Caco-2 (cell line): Measurements from ENCODE around the gene TMEM132D. TPM values are rescaled to one million over a fixed set of nuclear protein-coding genes. Genes with fewer than 3 reads are reported as not detected.

ENCODE experiments used
- BruUV-seq: library from RNA; stranded (reverse); fragments of 400-500 nt; replicated peaks from 2 replicates; lab custom pipeline; 2021; lab: Mats Ljungman, UMichigan
- CTCF ChIA-PET: fragments of 300-600 bp; sonication (Branson Sonifier 250); formaldehyde crosslinking; loops from one replicate; lab custom pipeline; 2022; ENCODE audit warnings: antibody characterized with exemption; lab: Charles Lee
- POLR2A ChIA-PET: fragments of 300-600 bp; sonication (Branson Sonifier 250); formaldehyde crosslinking; loops from one replicate; lab custom pipeline; 2022; ENCODE audit warnings: antibody characterized with exemption; lab: Charles Lee
- DNase-seq, 2 experiments: peaks; one replicate each; pipeline versions ENCODE4 v3.0.0 to v3.0.0-alpha.2; 2020 to 2022
- H3K27me3 ChIP-seq: replicated peaks from 2 replicates; pipeline ENCODE4 v1.6.0; 2011; ENCODE audit warnings: low read length; ENCODE audit not compliant: control insufficient read depth, insufficient read depth
- H3K36me3 ChIP-seq: 2 replicates; pipeline ENCODE4 v1.5.1; 2011; ENCODE audit warnings: low read length; ENCODE audit not compliant: control insufficient read depth, insufficient read depth
- H3K4me1 ChIP-seq: fragments of 250-450 bp; sonication (Bioruptor Pico); 2 replicates; pipeline ENCODE4 v1.5.1; 2020; ENCODE audit warnings: mild to moderate bottlenecking
- H3K4me3 ChIP-seq: 2 replicates; pipeline ENCODE4 v1.5.1; 2011; ENCODE audit warnings: low read depth, mild to moderate bottlenecking, control low read depth, low read length
- H3K9me3 ChIP-seq: fragments of 250-450 bp; sonication (Bioruptor Pico); 2 replicates; pipeline ENCODE4 v1.5.1; 2020; ENCODE audit warnings: mild to moderate bottlenecking, moderate library complexity
- H3K27ac Mint-ChIP-seq: one replicate; pipeline ENCODE4 v1.8.0; 2022; ENCODE audit warnings: mixed read lengths; ENCODE audit not compliant: unreplicated experiment
- H3K27me3 Mint-ChIP-seq: one replicate; pipeline ENCODE4 v1.8.0; 2022; ENCODE audit warnings: mixed read lengths; ENCODE audit not compliant: insufficient read depth, unreplicated experiment
- H3K36me3 Mint-ChIP-seq: one replicate; pipeline ENCODE4 v1.8.0; 2022; ENCODE audit warnings: mild to moderate bottlenecking, mixed read lengths; ENCODE audit not compliant: insufficient read depth, unreplicated experiment
- H3K4me1 Mint-ChIP-seq: one replicate; pipeline ENCODE4 v1.8.0; 2022; ENCODE audit warnings: low read depth, mixed read lengths; ENCODE audit not compliant: unreplicated experiment
- H3K4me3 Mint-ChIP-seq: one replicate; pipeline ENCODE4 v1.8.0; 2022; ENCODE audit warnings: mild to moderate bottlenecking, moderate library complexity, mixed read lengths; ENCODE audit not compliant: unreplicated experiment
- H3K9me3 Mint-ChIP-seq: one replicate; pipeline ENCODE4 v1.8.0; 2022; ENCODE audit warnings: mixed read lengths; ENCODE audit not compliant: unreplicated experiment
- CTCF ChIP-seq, 2 experiments: fragments of 200-600 bp in 1 of 2; IDR thresholded peaks; 1 replicate in 1 of 2; 2 replicates in 1 of 2; pipeline versions ENCODE4 v1.5.1 to v1.8.0; 2011 to 2022; ENCODE audit warnings: antibody characterized with exemption in 1 of 2, control low read depth in 1 of 2, inconsistent platforms in 1 of 2, low read depth in 1 of 2, low read length in 1 of 2, mild to moderate bottlenecking in 1 of 2, moderate library complexity in 1 of 2; ENCODE audit not compliant: insufficient read depth in 1 of 2, severe bottlenecking in 1 of 2, unreplicated experiment in 1 of 2
- intact Hi-C: fragments of 100-400 bp; cut with micrococcal nuclease; formaldehyde crosslinking; loops from one replicate; pipeline ENCODE4 v1.10.0; 2022; ENCODE audit not compliant: unreplicated experiment
- total RNA-seq: library from RNA; stranded (reverse); gene quantifications from 2 replicates; pipeline ENCODE4 v1.2.3, GENCODE V29; 2022

Gene TMEM132D
- total RNA-seq, 1 experiment from 2014 or later: not detected

- no peaks in the 10 kb centered on the region for H3K9me3 ChIP-seq
- H3K36me3 ChIP-seq: no peaks in the 10 kb centered on the region
- H3K9me3 Mint-ChIP-seq: peaks cover 13% of the 10 kb centered on the region
- POLR2A ChIA-PET: no interaction called here
- DNase-seq: no peak
- CTCF ChIA-PET: no interaction called here
- no peak for TF ChIP-seq CTCF (IDR thresholded peaks at IDR 0.05; ENCODE audit: insufficient read depth in 1 of 2, low read depth in 1 of 2, low read length in 1 of 2, severe bottlenecking in 1 of 2, unreplicated experiment in 1 of 2)
- peaks cover 7% of the 10 kb centered on the region for H3K27me3 Mint-ChIP-seq
- no peak overlapping the region for H3K4me3 ChIP-seq
- H3K36me3 Mint-ChIP-seq: no peaks in the 10 kb centered on the region
- H3K4me1 ChIP-seq: no peaks in the 10 kb centered on the region
- no TSS peak for BruUV-seq
- intact Hi-C loops: no loop called here
- H3K27me3 ChIP-seq: no peaks in the 10 kb centered on the region
- no peaks in the 10 kb centered on the region for H3K4me1 Mint-ChIP-seq
- H3K27ac Mint-ChIP-seq: no peak overlapping the region
- no peak overlapping the region for H3K4me3 Mint-ChIP-seq
These were observed 184.4 kb downstream of the TMEM132D start for GRCh38 chr12:129719416-129719815.

GRCh38 chr12:129717438-129717837 is 186.4 kb downstream of the TMEM132D start:
- no peak overlapping the region for H3K27ac Mint-ChIP-seq
- CTCF ChIA-PET: no interaction called here
- intact Hi-C loops: no loop called here
- H3K36me3 Mint-ChIP-seq: no peaks in the 10 kb centered on the region
- peaks cover 3% of the 10 kb centered on the region for H3K27me3 Mint-ChIP-seq
- H3K27me3 ChIP-seq: no peaks in the 10 kb centered on the region
- H3K4me1 Mint-ChIP-seq: no peaks in the 10 kb centered on the region
- no peak overlapping the region for H3K4me3 ChIP-seq
- DNase-seq: no peak
- no peak for TF ChIP-seq CTCF (IDR thresholded peaks at IDR 0.05; ENCODE audit: insufficient read depth in 1 of 2, low read depth in 1 of 2, low read length in 1 of 2, severe bottlenecking in 1 of 2, unreplicated experiment in 1 of 2)
- no peaks in the 10 kb centered on the region for H3K4me1 ChIP-seq
- no peaks in the 10 kb centered on the region for H3K9me3 Mint-ChIP-seq
- no peaks in the 10 kb centered on the region for H3K36me3 ChIP-seq
- no peak overlapping the region for H3K4me3 Mint-ChIP-seq
- POLR2A ChIA-PET: no interaction called here
- no TSS peak for BruUV-seq
- no peaks in the 10 kb centered on the region for H3K9me3 ChIP-seq

GRCh38 chr12:129716825-129717224 is 187.0 kb downstream of the TMEM132D start:
- Mint-ChIP-seq H3K4me3 (no peak overlapping the region), H3K27me3 (no peaks in the 10 kb centered on the region), H3K4me1 (no peaks in the 10 kb centered on the region), H3K27ac (no peak overlapping the region), H3K9me3 (no peaks in the 10 kb centered on the region), H3K36me3 (no peaks in the 10 kb centered on the region)
- H3K4me1 ChIP-seq: no peaks in the 10 kb centered on the region
- ChIA-PET POLR2A (no interaction called here), CTCF (no interaction called here)
- TF ChIP-seq CTCF (IDR thresholded peaks at IDR 0.05; ENCODE audit: insufficient read depth in 1 of 2, low read depth in 1 of 2, low read length in 1 of 2, severe bottlenecking in 1 of 2, unreplicated experiment in 1 of 2): no peak
- intact Hi-C loops: no loop called here
- DNase-seq: no peak
- H3K27me3 ChIP-seq: no peaks in the 10 kb centered on the region
- BruUV-seq: no TSS peak
- H3K9me3 ChIP-seq: no peaks in the 10 kb centered on the region
- no peaks in the 10 kb centered on the region for H3K36me3 ChIP-seq
- no peak overlapping the region for H3K4me3 ChIP-seq
